ENCODE results near the gene RAP1A.

- TF ChIP-seq, protein P1, sequence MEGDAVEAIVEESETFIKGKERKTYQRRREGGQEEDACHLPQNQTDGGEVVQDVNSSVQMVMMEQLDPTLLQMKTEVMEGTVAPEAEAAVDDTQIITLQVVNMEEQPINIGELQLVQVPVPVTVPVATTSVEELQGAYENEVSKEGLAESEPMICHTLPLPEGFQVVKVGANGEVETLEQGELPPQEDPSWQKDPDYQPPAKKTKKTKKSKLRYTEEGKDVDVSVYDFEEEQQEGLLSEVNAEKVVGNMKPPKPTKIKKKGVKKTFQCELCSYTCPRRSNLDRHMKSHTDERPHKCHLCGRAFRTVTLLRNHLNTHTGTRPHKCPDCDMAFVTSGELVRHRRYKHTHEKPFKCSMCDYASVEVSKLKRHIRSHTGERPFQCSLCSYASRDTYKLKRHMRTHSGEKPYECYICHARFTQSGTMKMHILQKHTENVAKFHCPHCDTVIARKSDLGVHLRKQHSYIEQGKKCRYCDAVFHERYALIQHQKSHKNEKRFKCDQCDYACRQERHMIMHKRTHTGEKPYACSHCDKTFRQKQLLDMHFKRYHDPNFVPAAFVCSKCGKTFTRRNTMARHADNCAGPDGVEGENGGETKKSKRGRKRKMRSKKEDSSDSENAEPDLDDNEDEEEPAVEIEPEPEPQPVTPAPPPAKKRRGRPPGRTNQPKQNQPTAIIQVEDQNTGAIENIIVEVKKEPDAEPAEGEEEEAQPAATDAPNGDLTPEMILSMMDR (IDR thresholded peaks at IDR 0.05 in 8 of 11, conservative IDR thresholded peaks at IDR 0.05 in 3 of 11), result no peak
- TF ChIP-seq POLR2A (IDR thresholded peaks at IDR 0.05) (no peak), POLR2AphosphoS5 (IDR thresholded peaks at IDR 0.05) (no peak)
Measured at GRCh38 chr1:111761717-111762116, 142.1 kb downstream of the RAP1A start.

All from spleen (tissue), 7 donors.